ENCODE measurements around the gene COQ10B. TPM values are rescaled to one million over a fixed set of nuclear protein-coding genes. Genes with fewer than 3 reads are reported as not detected.

Gene COQ10B
- total RNA-seq, 1 experiment from 2014 or later, result 21.7 TPM

DNA sequence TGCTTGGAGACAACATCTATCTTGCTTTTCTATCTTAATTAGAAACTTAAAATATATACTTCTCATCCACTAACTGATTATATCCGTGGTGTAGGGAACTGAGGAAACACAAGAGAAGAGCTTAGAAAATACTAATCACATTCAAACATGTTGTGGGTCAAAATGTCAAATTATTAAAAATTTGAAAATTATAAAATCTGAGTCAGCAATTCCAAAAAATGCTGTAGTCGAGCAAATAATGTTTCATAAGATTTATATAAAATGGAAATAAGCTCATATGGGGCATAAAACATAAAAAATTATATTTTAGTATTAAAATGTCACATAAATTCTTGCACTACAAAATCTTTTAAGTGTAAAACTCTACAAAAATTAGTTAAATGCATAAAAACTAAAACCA is 47.8 kb upstream of the COQ10B start:
- POLR2A ChIA-PET, result interaction anchor here (0.6 to 0.7 kb wide), 2 partner anchors 19 to 151 kb away, joined by 3 to 4 read pairs; no protein-coding TSS in a partner anchor
- Mint-ChIP-seq H3K36me3 (peaks cover 79% of the 10 kb centered on the region), H3K27me3 (ENCODE audit: low read depth) (no peaks in the 10 kb centered on the region), H3K27ac (no peak overlapping the region), H3K4me3 (no peak overlapping the region), H3K9me3 (no peaks in the 10 kb centered on the region), H3K4me1 (no peaks in the 10 kb centered on the region)
- DNase-seq (ENCODE audit: low spot score) (no peak), ATAC-seq (no peak)
- CTCF ChIA-PET, result no interaction called here
- TF ChIP-seq HMGA2 (CRISPR knock-in tag; IDR thresholded peaks at IDR 0.05) (no peak), ZNF317 (CRISPR knock-in tag; IDR thresholded peaks at IDR 0.05; ENCODE audit: borderline replicate concordance, low read depth) (no peak), JAZF1 (CRISPR knock-in tag; IDR thresholded peaks at IDR 0.05) (no peak), NFYB (CRISPR knock-in tag; conservative IDR thresholded peaks at IDR 0.05; ENCODE audit: low read depth) (no peak), SOX15 (CRISPR knock-in tag; IDR thresholded peaks at IDR 0.05) (no peak), RORB (CRISPR knock-in tag; IDR thresholded peaks at IDR 0.05) (no peak), JUN (CRISPR knock-in tag; IDR thresholded peaks at IDR 0.05) (no peak), NFE2L1 (CRISPR knock-in tag; IDR thresholded peaks at IDR 0.05) (no peak), CREB1 (CRISPR knock-in tag; IDR thresholded peaks at IDR 0.05) (no peak), ZBTB21 (CRISPR knock-in tag; IDR thresholded peaks at IDR 0.05; ENCODE audit: borderline replicate concordance) (no peak), FOXP1 (CRISPR knock-in tag; IDR thresholded peaks at IDR 0.05; ENCODE audit: borderline replicate concordance) (no peak)
- TF ChIP-seq, protein P1, sequence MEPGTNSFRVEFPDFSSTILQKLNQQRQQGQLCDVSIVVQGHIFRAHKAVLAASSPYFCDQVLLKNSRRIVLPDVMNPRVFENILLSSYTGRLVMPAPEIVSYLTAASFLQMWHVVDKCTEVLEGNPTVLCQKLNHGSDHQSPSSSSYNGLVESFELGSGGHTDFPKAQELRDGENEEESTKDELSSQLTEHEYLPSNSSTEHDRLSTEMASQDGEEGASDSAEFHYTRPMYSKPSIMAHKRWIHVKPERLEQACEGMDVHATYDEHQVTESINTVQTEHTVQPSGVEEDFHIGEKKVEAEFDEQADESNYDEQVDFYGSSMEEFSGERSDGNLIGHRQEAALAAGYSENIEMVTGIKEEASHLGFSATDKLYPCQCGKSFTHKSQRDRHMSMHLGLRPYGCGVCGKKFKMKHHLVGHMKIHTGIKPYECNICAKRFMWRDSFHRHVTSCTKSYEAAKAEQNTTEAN (CRISPR knock-in tag; IDR thresholded peaks at IDR 0.05), result no peak
- TF ChIP-seq, protein P2, sequence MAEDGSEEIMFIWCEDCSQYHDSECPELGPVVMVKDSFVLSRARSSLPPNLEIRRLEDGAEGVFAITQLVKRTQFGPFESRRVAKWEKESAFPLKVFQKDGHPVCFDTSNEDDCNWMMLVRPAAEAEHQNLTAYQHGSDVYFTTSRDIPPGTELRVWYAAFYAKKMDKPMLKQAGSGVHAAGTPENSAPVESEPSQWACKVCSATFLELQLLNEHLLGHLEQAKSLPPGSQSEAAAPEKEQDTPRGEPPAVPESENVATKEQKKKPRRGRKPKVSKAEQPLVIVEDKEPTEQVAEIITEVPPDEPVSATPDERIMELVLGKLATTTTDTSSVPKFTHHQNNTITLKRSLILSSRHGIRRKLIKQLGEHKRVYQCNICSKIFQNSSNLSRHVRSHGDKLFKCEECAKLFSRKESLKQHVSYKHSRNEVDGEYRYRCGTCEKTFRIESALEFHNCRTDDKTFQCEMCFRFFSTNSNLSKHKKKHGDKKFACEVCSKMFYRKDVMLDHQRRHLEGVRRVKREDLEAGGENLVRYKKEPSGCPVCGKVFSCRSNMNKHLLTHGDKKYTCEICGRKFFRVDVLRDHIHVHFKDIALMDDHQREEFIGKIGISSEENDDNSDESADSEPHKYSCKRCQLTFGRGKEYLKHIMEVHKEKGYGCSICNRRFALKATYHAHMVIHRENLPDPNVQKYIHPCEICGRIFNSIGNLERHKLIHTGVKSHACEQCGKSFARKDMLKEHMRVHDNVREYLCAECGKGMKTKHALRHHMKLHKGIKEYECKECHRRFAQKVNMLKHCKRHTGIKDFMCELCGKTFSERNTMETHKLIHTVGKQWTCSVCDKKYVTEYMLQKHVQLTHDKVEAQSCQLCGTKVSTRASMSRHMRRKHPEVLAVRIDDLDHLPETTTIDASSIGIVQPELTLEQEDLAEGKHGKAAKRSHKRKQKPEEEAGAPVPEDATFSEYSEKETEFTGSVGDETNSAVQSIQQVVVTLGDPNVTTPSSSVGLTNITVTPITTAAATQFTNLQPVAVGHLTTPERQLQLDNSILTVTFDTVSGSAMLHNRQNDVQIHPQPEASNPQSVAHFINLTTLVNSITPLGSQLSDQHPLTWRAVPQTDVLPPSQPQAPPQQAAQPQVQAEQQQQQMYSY (CRISPR knock-in tag; IDR thresholded peaks at IDR 0.05), result no peak
- TF ChIP-seq, protein P3, sequence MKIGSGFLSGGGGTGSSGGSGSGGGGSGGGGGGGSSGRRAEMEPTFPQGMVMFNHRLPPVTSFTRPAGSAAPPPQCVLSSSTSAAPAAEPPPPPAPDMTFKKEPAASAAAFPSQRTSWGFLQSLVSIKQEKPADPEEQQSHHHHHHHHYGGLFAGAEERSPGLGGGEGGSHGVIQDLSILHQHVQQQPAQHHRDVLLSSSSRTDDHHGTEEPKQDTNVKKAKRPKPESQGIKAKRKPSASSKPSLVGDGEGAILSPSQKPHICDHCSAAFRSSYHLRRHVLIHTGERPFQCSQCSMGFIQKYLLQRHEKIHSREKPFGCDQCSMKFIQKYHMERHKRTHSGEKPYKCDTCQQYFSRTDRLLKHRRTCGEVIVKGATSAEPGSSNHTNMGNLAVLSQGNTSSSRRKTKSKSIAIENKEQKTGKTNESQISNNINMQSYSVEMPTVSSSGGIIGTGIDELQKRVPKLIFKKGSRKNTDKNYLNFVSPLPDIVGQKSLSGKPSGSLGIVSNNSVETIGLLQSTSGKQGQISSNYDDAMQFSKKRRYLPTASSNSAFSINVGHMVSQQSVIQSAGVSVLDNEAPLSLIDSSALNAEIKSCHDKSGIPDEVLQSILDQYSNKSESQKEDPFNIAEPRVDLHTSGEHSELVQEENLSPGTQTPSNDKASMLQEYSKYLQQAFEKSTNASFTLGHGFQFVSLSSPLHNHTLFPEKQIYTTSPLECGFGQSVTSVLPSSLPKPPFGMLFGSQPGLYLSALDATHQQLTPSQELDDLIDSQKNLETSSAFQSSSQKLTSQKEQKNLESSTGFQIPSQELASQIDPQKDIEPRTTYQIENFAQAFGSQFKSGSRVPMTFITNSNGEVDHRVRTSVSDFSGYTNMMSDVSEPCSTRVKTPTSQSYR (CRISPR knock-in tag; IDR thresholded peaks at IDR 0.05), result no peak
- TF ChIP-seq, protein P4, sequence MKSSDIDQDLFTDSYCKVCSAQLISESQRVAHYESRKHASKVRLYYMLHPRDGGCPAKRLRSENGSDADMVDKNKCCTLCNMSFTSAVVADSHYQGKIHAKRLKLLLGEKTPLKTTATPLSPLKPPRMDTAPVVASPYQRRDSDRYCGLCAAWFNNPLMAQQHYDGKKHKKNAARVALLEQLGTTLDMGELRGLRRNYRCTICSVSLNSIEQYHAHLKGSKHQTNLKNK (CRISPR knock-in tag; IDR thresholded peaks at IDR 0.05), result no peak
- TF ChIP-seq, protein P5, sequence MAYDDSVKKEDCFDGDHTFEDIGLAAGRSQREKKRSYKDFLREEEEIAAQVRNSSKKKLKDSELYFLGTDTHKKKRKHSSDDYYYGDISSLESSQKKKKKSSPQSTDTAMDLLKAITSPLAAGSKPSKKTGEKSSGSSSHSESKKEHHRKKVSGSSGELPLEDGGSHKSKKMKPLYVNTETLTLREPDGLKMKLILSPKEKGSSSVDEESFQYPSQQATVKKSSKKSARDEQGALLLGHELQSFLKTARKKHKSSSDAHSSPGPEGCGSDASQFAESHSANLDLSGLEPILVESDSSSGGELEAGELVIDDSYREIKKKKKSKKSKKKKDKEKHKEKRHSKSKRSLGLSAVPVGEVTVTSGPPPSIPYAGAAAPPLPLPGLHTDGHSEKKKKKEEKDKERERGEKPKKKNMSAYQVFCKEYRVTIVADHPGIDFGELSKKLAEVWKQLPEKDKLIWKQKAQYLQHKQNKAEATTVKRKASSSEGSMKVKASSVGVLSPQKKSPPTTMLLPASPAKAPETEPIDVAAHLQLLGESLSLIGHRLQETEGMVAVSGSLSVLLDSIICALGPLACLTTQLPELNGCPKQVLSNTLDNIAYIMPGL (CRISPR knock-in tag; IDR thresholded peaks at IDR 0.05), result no peak
- TF ChIP-seq, protein P6, sequence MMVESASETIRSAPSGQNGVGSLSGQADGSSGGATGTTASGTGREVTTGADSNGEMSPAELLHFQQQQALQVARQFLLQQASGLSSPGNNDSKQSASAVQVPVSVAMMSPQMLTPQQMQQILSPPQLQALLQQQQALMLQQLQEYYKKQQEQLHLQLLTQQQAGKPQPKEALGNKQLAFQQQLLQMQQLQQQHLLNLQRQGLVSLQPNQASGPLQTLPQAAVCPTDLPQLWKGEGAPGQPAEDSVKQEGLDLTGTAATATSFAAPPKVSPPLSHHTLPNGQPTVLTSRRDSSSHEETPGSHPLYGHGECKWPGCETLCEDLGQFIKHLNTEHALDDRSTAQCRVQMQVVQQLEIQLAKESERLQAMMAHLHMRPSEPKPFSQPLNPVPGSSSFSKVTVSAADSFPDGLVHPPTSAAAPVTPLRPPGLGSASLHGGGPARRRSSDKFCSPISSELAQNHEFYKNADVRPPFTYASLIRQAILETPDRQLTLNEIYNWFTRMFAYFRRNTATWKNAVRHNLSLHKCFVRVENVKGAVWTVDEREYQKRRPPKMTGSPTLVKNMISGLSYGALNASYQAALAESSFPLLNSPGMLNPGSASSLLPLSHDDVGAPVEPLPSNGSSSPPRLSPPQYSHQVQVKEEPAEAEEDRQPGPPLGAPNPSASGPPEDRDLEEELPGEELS (CRISPR knock-in tag; IDR thresholded peaks at IDR 0.05), result no peak

Data from WTC11 (cell line).